Stimulated activated CD4-positive, alpha-beta T cell treated with anti-CD3 and anti-CD28 coated beads, Interleukin-15, amount 100 ng/mL, for 24 hours (primary cell): Measurements from ENCODE around the gene KIAA0586.
"Not testable (repeated sequence)": the region's sequence is repeated elsewhere in the genome, so short reads cannot be mapped to it uniquely, and the experiment has no call there.

Source experiments
- DNase-seq: peaks from one replicate; pipeline ENCODE4 v3.0.0-alpha.2; 2020

KIAA0586 gene

GRCh38 chr14:58465421-58465820, 37.9 kb downstream of the KIAA0586 start:
- no peak for DNase-seq

GRCh38 chr14:58466459-58466858, 38.9 kb downstream of the KIAA0586 start:
- no peak for DNase-seq

GRCh38 chr14:58467575-58467974, 40.1 kb downstream of the KIAA0586 start:
- no peak for DNase-seq

GRCh38 chr14:58469309-58469708, 41.8 kb downstream of the KIAA0586 start:
- no peak for DNase-seq

GRCh38 chr14:58476320-58476719, 48.8 kb downstream of the KIAA0586 start:
- DNase-seq: no peak

GRCh38 chr14:58477653-58478052, 50.1 kb downstream of the KIAA0586 start:
- no peak for DNase-seq

- not testable (repeated sequence) for DNase-seq
These were observed 50.8 kb downstream of the KIAA0586 start for GRCh38 chr14:58478329-58478728.

- DNase-seq: no peak
These were observed 52.5 kb downstream of the KIAA0586 start for GRCh38 chr14:58479975-58480374.

- DNase-seq: no peak
These were observed 56.7 kb downstream of the KIAA0586 start for GRCh38 chr14:58484176-58484575.

- peak; percentile 16 for DNase-seq
These were observed 61.0 kb downstream of the KIAA0586 start for GRCh38 chr14:58488550-58488949.

GRCh38 chr14:58491593-58491992, 64.1 kb downstream of the KIAA0586 start:
- no peak for DNase-seq

GRCh38 chr14:58492044-58492443, 64.5 kb downstream of the KIAA0586 start:
- no peak for DNase-seq

GRCh38 chr14:58501214-58501816, 73.8 kb downstream of the KIAA0586 start:
- peak; percentile 13 for DNase-seq

GRCh38 chr14:58513272-58513671, 85.8 kb downstream of the KIAA0586 start:
- no peak for DNase-seq

- no peak for DNase-seq
These were observed 90.1 kb downstream of the KIAA0586 start for GRCh38 chr14:58517592-58517991.

GRCh38 chr14:58525691-58526090, 98.2 kb downstream of the KIAA0586 start:
- DNase-seq: not testable (repeated sequence)

- no peak for DNase-seq
These were observed 105.9 kb downstream of the KIAA0586 start for GRCh38 chr14:58533446-58533845.

GRCh38 chr14:58535044-58535443, 107.5 kb downstream of the KIAA0586 start:
- DNase-seq: no peak

GRCh38 chr14:58537004-58537403, 109.5 kb downstream of the KIAA0586 start:
- DNase-seq: no peak

- no peak for DNase-seq
These were observed 113.5 kb downstream of the KIAA0586 start for GRCh38 chr14:58540749-58541632.

GRCh38 chr14:58541633-58542022, 114.1 kb downstream of the KIAA0586 start:
- DNase-seq: no peak

- DNase-seq: no peak
These were observed 115.7 kb downstream of the KIAA0586 start for GRCh38 chr14:58543253-58543652.

GRCh38 chr14:58547649-58548048, 120.1 kb downstream of the KIAA0586 start:
- DNase-seq: no peak

- DNase-seq: no peak
These were observed 121.7 kb downstream of the KIAA0586 start for GRCh38 chr14:58549105-58549757.
